Subcutaneous preadipocyte (primary cell): ENCODE measurements around the gene ROS1. TPM values are rescaled to one million over a fixed set of nuclear protein-coding genes. Genes with fewer than 3 reads are reported as not detected.

ENCODE experiments used
- small RNA-seq: library from RNA; depleted of rRNA; stranded (forward); fragments of <200 nt; gene quantifications from one replicate; pipeline ENCODE3, GENCODE V24; 2012
- total RNA-seq: library from RNA; depleted of rRNA; stranded (reverse); fragments of >200 nt; gene quantifications from 2 replicates; pipeline ENCODE4 v1.2.3, GENCODE V29; 2012

Gene ROS1
- 0.37 and 0.39 TPM in 2 replicates for total RNA-seq

GRCh38 chr6:117425431-117426153 is at the start of gene ROS1:
TSS of gene ROS1 (minus strand) at chr6:117425942. CDS start at chr6:117425656, 286 bp downstream.

GRCh38 chr6:117265410-117266256 is 160.1 kb downstream of the ROS1 start, which contains the start of gene VGLL2:
TSS of gene VGLL2 (plus strand) at chr6:117265558. CDS start at chr6:117265764, 206 bp downstream.

Small RNAs within 50 kb of the gene (small RNA-seq; reads per million reads assigned to genes)
- gene RN7SKP18 (not detected), gene RNU6-253P (not detected)

Other genes with a start within 250 kb of the ROS1 start
- gene VGLL2, start 160.4 kb downstream of the ROS1 start, total RNA-seq = not detected in 2 replicates
- 10.3 and 27.2 TPM in 2 replicates for gene DCBLD1, start 56.7 kb upstream of the ROS1 start, total RNA-seq
- 20.2 and 32.1 TPM in 2 replicates for gene GOPC, start 176.6 kb upstream of the ROS1 start, total RNA-seq
- 18.0 and 19.7 TPM in 2 replicates for gene NUS1, start 249.5 kb upstream of the ROS1 start, total RNA-seq